Inflammatory macrophage treated with lipopolysaccharide for 1 hour (primary cell): ENCODE data around the gene OMP.
A peak's percentile ranks its signal among the peaks of the same experiment; 100 is the strongest.
"Not testable (repeated sequence)": the region's sequence is repeated elsewhere in the genome, so short reads cannot be mapped to it uniquely, and the experiment has no call there.

Experiments used
- DNase-seq, 2 donors: peaks; one replicate each; pipeline ENCODE4 v3.0.0-alpha.2; 2020 to 2022

OMP gene

DNA sequence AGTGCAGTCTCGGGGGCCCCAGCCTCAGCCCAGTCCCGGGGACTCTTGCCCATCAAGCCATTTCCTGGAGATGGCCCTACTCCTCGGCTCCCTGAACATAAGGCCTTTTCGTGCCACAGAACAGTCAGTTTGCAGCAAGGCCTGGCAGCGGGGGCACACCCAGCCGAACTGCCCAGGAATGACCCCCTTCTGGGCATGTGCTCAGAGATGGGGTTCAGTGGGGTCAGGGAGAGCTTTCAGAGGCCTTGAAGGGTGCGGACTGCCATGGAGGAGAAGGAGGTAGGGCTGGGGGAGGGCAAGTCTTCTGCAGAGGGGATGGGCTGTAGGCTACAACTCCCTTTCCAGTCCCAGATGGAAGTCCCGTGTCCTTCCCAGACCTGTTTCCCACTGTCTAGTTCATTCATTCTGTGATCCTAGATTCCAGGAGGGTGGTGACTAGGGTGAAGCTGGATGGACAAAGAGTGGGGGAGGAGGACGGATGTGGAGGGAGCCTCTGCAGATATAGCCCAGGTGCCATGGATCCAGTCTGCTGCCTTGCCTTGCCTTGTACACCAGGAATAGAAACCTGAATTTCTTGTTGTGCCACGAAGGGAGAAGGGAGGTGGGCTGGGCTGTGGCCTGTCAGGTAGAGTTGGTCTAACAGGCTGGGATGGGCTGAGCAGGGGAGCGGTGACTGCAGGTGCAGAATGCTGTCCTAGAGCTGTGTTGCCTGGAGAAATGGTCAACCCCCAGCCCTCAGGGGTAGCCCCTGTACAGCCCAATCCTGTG, 14.2 kb upstream of the OMP start:
- DNase-seq = no peak

DNA sequence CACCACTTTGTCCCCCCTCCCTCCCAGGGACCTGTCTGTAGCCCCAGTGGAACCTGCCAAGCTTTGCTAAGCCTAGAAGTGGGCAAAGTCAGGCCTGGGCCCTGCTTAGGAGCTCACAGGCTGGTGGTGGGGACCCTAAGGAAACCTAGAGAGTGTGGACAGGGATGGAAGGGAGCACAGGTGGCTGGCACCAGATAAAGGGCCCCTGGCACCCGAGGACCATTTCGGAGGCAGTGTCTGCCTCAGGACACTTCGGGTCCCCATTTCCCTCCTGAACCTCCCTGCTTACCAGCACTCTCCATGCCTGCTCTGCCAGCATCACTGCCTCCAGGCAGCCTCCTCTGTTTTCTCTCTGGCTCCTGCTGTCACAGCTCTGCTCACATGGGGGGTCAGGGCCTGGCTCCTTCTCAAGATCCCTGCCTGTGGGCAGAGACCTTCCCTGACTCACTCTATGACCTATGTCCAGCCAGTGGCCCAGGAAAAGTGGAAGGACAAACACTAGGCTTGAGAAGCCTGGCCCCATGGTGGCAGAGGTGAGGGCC, 13.6 kb upstream of the OMP start:
- DNase-seq = no peak

DNA sequence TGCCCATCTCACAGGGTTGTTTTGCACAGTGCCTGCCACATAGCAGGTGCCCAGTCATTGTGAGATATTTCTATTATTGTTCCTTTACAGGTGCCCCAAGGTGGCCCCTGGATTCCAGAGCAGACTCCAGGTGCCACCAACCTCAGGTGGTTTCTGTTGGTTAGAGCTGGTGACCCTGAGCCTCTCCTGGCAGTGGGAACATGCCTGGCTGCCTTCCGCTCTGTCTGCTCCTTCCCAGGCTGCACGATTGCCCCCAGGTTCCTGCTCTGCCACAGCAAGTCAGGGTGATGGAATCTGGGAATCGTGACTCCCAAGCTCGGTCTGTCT, 12.6 kb upstream of the OMP start:
- DNase-seq = no peak

DNA sequence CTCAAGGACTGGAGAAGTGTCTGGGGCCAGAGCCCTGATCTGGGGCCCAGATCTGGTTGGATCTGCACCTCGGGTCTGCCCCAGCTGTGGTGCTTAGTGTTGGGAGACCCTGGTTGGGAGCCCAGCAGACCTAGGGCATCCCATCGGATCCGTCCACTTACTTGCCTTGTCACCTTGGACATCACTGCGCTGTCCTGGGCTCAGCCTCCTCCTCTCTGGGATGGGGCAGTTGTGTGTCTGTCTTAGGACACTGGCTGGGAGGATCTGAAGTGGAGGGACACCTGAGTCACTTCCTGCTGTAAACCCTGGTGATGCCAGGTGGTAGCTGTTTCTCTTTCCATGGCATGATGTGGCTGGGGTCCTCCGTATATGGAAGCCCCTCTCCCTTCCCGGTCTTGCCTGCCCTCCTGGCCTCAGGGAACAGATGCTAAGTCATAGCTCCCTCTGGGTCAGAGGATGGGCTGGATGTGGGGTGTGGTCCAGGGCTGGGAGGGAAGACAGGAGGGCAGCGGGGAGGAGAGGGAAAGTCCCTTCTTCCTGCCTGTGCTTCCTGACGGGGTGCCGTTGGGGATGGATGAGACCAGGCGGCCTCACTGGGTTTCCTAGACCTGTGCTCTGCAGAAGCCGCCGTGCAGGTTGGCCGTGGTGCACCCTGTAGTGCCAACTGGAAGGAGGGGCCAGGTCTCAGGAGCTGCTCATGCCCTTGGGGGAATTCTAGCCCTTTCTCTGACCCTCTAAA, 12.1 kb upstream of the OMP start:
- DNase-seq = no peak

DNA sequence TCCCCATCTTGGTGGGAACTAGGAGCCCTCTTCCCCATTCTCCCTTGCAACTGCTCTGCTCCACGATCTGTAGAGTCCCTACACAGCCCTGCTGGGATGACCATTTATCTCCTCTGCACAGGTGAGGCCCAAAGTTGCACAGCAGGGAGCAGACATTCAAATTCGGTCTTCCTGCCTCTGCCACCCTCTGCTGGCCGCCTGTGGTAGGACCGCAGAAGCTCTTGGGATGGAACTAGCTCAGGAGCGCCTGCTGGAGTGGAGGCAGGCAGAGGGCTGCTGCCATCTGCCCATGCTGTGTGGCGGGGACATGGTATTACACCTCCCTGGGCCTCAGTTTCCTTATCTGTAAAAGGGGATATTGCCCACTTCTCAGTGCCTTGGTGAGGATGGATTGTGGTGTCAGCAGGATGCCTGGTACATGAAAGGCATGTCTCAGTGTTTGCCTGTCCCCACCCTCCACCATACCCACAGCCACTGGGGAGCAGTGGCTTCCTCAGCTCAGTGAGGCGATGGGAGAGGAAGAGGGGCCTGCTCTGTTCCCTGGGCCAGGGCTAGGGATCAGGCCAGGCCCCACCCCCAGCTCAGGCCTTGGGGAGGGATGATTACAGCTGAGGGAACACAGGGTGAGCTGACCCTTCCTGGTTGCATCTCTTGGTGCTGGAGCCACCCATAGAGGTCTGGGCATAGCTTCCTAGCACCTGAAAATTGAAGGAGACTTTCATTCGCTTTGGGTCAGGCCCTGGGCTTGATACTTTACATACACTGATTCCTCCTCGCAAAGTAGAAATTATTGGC, 11.3 kb upstream of the OMP start:
- DNase-seq = peak; percentile 43 to 77

DNA sequence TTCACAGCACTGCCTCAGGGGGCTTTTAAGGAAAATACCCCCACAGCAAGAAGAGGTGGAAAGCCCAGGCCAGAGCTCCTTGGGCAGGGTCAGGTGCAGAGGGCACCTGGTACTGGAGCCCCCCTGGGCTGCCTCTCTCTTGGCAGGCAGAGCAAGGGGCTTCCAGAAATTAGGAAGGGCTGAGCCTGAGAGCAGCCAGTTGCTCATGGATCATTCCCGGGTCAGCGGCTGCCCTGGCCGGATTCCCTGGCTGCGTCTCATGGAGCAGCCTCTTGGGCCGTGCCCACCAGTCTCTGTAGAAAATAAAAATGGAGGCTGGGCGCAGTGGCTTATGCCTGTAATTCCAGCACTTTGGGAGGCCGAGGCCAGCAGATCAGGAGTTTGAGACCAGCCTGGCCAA, 10.3 kb upstream of the OMP start:
- DNase-seq = no peak

DNA sequence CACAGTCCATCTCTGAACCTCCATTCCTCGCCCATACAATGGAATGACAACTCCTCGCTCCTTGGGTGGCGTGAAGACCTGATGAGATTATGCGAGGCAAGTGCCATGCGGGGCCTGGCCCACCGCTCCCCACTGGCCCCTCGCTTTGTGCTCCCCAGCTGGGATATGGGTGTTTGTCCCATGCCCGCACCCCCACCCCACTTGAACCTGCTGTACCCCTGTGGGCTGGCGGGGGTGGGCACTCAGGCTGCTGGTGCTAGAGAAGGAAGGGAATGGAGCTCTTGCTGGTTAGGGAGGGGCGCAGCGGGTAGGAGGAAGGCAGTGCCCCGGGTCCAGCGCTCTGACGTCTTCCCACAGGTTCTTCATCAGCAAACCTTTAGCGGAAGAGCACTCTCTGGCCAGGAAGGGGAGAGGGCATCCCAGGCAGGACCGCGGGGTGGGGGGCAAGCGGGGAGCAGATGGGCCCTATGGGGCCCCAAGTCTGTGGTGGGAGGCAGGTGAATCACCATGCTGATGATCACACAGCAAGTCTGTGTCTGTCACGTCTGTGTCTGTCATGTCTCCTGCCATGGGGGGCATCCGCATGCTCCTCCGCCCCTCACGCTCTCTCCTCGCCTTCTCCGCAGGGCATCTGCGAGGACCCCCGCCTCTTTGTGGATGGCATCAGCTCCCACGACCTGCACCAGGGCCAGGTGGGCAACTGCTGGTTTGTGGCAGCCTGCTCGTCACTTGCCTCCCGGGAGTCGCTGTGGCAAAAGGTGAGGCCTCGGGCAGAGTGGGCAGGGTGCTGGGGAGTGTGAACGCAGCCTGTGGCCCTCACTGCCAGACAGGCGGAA, 9.4 kb upstream of the OMP start:
- DNase-seq = no peak

DNA sequence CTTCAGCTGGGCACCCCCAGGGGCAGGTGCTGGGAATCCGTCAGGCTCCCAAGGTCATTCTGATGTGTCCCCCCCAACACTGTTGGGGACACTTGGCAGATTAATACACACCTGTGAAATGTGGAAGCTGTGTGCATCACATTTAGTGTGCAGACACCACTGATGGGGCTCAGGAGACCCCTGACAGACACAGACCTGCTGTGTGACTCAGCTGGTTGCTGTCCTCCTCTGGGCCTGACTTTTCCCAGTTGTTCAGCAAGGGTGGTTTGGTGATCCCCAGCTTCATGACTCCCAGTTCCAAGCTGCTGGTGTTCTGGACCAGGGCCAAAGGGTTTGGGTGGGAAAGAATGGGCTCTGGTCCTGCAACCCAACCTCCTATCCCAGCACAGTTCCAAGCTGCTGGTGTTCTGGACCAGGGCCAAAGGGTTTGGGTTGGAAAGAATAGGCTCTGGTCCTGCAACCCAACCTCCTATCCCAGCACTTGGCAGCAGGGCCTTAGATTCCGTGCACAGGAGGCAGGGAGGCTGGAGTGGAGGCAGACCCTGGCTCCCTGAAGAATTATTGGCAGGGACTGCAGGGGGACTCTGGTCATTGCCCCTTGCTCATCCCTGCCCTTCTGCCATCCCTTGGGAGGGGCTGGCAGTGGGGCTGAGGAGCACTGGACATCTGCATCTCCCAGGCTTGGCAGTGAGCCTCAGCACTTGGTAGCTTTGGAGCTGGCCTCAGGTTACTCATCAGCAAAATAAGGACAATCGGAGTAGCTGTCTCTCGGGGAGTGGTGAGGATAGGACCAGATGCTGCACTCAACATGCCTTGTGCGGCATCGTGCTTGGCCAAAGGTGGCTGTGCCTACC, 8.4 kb upstream of the OMP start:
- DNase-seq = no peak

DNA sequence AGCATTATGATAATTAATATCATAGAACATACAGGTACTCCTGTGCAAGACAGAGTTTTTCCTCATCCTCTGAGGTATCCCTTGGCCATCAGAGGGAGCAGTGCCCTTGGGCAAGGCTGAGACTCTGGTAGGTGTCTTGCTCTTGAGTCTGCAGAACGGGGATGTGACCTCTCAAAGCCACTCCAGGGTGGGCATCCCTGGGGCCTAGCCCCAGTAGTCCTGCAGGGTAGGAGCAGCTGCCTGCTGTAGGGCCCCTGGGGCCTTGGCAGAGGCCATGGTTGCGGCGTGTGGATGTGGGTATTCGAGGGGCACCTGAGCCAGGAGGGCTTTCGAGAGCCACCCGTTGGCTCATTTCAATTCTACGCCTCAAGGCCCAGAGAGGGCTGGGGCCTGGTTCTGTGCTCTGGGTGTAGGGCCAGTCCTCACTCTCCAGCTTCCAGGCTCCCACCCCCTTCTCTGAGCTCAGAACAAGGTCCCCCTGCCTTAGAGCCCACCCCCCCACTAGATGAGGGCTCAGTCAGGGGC, 7.7 kb upstream of the OMP start:
- DNase-seq = no peak

DNA sequence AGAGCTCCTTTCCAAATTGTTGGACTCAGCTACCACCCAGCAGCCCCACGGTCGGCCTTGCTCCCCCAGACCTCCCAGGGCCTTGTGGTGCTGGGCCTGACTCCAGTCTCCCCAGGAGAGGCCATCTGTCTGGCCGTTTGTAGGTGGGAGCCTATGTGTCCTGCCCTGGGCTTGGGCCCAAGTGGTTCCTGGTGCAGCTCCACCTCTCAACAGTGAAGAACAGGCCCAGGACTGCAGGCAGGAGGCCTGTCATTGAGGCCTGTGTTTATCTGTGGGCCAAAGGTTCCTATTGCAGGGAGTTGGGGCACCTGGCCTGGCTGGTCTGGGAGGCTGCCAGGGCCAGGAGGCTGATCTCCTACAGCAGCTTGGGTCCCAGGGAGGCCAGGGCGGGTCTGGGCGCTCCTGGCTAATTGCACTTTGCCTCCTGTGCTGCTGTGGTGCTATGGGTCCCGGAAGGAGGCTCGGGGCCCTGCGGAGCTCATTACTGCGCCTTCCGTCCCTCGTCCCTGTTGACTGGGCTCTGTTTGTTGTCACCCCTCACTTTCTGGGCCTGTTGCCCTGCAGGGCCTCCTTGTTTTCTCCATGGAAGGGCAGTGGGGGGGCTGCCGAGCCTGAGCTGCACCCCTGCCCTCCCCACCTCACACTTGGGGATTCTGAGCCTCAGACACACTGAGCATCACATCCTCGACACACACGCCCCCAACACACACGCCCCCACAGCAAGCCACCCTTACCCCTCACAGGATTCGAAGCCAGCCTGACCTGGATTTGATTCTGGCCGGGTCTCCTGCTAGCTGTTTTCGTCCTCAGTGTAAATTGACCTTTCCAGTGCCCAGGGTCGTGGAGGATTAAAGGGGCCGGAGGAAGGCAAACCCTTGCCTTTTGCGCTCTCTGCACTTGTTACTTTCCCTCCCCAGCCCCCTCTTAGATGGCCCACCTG, 6.8 kb upstream of the OMP start:
- DNase-seq = no peak

DNA sequence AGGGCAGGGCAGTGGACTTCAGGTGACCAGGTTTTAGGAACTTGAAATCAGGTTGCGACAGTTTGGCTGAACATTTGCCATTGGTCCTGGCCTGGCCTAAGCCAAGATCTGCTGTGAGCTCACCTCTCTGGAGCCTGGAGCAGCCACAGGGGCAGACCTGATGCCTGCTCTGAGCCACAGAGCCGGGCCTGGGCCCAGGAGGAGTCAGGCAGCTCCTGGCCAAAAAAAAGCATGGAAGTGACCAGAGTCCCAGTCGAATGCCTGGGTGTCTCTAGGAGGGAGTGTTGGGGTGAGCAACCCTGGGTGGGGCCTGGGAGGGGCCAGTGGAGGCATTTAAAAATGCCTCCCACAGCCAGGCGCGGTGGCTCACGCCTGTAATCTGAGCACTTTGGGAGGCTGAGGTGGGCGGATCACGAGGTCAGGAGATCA, 6.0 kb upstream of the OMP start:
- no peak for DNase-seq

DNA sequence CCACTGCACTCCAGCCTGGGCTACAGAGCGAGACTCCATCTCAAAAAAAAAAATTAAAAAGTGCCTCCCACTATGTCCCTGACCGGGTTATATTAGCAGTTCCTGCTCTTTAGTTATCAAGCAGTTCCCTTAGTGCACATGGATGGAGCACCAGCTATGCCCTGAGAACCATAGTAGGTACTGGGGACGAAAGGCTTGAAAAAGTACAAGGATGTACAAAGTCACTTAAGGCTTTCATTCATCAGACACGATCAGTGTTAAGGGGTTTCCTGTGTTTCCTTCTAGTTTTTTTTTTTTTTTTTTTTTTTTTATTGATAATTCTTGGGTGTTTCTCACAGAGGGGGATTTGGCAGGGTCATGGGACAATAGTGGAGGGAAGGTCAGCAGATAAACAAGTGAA, 5.5 kb upstream of the OMP start:
- DNase-seq = not testable (repeated sequence)

DNA sequence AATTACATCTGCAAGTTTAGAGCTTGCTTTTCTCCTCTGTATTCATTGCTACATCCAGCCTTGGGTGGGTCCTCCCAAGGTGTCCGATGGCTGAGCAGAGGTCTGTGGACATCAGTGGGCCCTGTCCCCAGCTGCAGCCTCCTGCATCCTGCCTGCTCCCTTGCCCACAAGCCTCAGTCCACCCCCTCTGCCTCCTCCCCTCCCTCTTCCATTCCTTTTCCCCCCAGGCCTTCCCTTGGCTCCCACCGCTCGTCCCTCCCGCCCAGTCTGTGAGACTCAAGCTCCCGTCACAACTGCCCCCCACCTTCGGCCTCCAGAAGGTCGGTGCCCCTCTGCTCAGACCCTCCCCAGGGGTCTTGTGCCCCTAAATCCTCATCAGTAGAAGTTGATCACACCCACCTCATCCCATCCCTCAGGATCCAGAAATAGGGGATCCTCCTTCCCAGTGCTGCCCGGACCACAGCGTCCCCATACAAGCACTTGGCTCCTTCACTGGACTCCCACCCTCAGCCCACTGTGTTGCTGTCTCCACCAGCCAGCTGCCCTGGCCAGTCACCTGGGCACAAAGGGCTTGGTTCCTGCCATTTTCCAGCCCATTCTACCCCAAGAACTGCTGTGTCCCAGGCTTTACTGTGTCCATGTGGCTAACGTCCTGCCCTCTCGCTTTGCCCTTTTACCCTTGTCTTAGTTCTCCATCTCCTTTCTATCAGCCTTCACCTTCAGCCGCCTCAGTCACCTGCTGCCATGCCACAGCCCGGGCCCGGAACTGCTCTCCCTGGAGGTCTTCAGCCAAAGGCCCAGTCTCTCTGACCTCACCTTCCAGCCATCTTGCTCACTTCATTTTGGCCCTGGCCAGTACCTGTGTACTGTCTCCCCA, 2.2 kb upstream of the OMP start:
- no peak for DNase-seq

DNA sequence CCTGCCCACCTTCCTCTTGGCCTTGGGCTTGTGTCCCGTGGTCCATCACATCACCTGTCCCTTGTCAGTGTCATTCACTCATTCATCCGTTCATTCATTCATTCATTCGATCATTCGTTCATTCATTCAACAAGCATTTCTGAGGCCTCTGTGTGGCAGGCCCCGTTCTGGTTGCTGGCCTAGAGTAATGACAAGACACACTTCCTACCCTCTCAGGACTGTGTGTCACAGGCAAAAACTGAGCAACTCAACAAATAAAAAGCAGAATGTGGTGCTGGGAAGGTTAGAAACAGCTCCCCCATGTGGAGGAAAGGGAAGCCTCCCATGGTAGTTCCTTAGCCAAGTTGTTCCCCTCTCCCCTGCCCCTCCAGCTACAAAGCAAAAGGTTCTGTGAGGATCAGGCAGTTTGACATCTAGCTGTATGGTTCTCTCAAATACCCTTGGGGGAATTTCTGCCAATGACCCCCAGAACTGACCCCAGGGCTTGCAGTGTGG, 1.6 kb upstream of the OMP start:
- peak; percentile 18 to 30 for DNase-seq

DNA sequence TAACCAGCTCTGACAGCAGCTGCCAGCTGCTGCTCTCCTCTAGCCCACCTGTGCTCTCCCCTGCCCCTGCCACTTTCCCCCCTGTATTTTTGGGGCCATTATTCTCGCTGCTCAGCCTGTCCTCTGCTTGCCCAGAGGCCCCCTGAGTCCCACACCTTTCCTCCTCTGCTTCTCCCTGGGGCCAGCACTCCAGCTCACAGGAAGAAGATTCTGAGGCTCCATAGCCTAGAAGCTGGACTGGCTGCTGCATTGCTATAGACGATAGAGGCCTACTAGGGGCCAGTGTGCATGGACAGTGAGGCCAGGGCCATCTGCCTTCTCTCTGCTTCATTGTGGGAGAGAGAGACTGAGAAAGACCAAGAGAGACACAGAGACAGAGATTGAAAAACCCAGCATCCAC, 679 bp downstream of the OMP start:
- DNase-seq = no peak

DNA sequence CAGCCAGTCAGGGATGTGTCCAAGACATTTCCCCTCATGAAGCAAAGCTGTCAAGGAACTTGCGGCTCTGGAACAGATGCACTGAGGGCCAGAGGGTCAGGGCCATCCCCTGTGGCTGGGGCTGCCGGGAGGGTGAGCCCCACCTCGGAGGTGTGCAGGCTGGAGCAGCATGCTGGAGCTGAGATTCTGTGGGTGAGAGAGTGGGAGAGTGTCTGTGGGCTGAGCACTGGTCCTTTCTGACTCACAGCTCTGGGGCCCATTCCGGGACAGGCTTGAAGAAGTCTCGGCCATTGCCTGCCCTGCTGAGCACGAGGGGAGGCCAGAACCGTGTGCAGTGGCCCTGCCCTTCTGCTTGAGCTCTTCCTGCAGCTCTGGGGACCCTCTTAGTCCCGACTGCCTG, 2.1 kb downstream of the OMP start:
- no peak for DNase-seq

DNA sequence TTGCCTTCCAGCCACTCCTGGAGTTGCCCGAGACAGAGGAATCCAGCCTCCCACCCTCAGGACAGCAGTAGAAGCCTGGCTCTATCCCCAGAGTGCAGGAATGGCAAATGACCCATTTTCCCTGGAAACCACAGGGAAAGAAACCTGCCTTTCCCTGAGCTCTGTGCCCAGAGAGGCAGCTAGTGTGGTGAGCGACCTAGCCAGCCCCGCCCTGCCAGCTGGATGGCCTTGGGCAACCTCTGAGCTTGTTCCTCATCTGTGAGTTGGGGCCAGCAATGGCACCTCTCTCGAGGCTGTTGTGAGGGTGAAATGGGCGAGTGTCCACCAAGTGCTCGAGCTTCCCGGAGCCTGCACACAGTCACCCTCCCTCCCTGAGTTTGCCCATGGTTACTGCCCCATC, 3.7 kb downstream of the OMP start:
- peak in 1 of 2 donors; percentile 14 for DNase-seq

DNA sequence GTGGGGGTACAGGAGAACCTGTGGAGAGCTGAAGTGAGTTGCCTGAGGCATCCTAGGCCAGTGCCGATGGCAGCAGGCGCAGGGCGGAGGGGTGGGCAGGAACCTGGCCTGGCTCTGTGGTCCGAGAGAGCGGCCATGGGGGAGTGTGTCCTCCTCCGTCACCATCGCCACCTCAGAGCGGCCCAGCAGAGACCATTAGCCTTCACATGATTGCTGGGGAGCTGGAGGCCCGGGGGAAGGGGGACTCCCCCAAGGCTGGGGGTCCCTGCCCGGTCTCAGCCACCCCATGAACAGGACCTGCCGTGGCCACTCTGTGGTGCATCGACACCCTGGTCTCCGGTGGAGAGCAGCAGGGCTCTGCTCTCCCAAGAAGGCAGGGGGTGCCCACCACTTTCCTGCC, 4.1 kb downstream of the OMP start:
- DNase-seq = no peak

DNA sequence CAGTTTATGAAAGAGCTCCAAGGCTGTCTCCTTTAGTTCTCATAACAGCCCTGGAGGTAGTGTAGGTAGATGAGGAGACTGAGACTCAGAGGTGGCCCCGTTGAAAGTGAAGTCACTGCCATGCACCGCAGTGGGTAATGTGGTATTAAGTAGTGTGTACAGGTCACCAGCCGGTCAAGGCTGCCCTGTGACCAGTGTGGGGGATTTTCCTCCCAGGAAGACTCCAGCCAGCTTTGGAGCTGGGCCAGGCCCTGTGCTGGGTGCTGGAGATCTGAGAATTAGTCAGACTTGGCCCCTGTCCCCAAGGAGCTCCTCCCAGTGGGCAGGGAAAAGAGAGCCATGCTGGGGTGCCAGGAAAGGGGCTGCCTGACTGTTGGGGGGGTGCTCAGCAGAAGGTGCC, 5.3 kb downstream of the OMP start:
- no peak for DNase-seq
